Transverse colon (tissue), 4 donors: ENCODE results near the gene RTF2. TPM values are rescaled to one million over a fixed set of nuclear protein-coding genes. Genes with fewer than 3 reads are reported as not detected.
A peak's percentile ranks its signal among the peaks of the same experiment; 100 is the strongest.

ENCODE experiments used
- DNase-seq: peaks from one replicate; pipeline ENCODE4 v3.0.0-alpha.2; 2019
- H3K27ac ChIP-seq, 4 donors: fragments of 200-600 bp; sonication (generic); 2 replicates each; pipeline ENCODE4 v1.5.1; 2016 to 2018; ENCODE audit warnings: inconsistent platforms in 4 of 4
- H3K27me3 ChIP-seq: fragments of 200-600 bp; sonication (generic); 2 replicates; pipeline ENCODE4 v1.5.1; 2017; ENCODE audit warnings: inconsistent platforms
- H3K36me3 ChIP-seq, 4 donors: fragments of 200-600 bp; sonication (generic); 2 replicates each; pipeline ENCODE4 v1.5.1; 2017 to 2019; ENCODE audit warnings: inconsistent platforms in 4 of 4
- H3K4me1 ChIP-seq, 4 donors: fragments of 200-600 bp; sonication (generic); 2 replicates each; pipeline ENCODE4 v1.5.1; 2017 to 2020; ENCODE audit warnings: inconsistent platforms in 4 of 4
- H3K4me3 ChIP-seq, 4 donors: fragments of 200-600 bp; sonication (generic); 1 replicate in 1 of 4; 2 replicates in 3 of 4; pipeline versions ENCODE4 v1.5.1 to v1.6.1; 2017 to 2019; ENCODE audit warnings: inconsistent platforms in 4 of 4
- H3K9me3 ChIP-seq, 2 donors: fragments of 200-600 bp; sonication (generic); 2 replicates each; pipeline ENCODE4 v1.5.1; 2017 to 2019; ENCODE audit warnings: inconsistent platforms in 2 of 2
- CTCF ChIP-seq, 5 experiments: fragments of 200-600 bp in 3 of 5; fragments of 450-650 bp in 2 of 5; sonication (generic) in 3 of 5; IDR thresholded peaks; 1 replicate in 2 of 5; 2 replicates in 3 of 5; pipeline ENCODE4 v1.5.1; 2016 to 2017; ENCODE audit warnings: antibody characterized with exemption in 5 of 5, inconsistent platforms in 3 of 5, mild to moderate bottlenecking in 2 of 5, moderate library complexity in 1 of 5
- EP300 ChIP-seq: sonication (generic); formaldehyde crosslinking; IDR thresholded peaks from one replicate; pipeline ENCODE4 v1.6.1; 2017; ENCODE audit warnings: antibody characterized with exemption, low read depth
- POLR2A ChIP-seq: fragments of 450-650 bp; IDR thresholded peaks from one replicate; pipeline ENCODE4 v1.6.1; 2016; ENCODE audit warnings: antibody characterized with exemption, mild to moderate bottlenecking, moderate library complexity
- POLR2AphosphoS5 ChIP-seq, 3 donors: sonication (generic); formaldehyde crosslinking; IDR thresholded peaks; one replicate each; pipeline ENCODE4 v1.6.1; 2016; ENCODE audit warnings: antibody characterized with exemption in 3 of 3
- WGBS, 2 donors: methylation state at CpG; one replicate each; pipeline ENCODE4 v1.1.5; 2018; ENCODE audit warnings: low coverage in 1 of 2; 5-methylcytosine and 5-hydroxymethylcytosine counted together
- in situ Hi-C, 4 donors: fragments of 200-750 bp; cut with MboI; loops; one replicate each; pipeline versions ENCODE4 v1.15.0 to v1.15.1; 2017; ENCODE audit warnings: low sequenced_read_pairs in 3 of 4, low pct_ligation_motif_present in 1 of 4, low pct_unique_long_range_greater_than_20kb in 1 of 4
- intact Hi-C: fragments of 100-400 bp; cut with DNase I; formaldehyde crosslinking; loops from one replicate; pipeline ENCODE4 v1.15.1; 2023; ENCODE audit warnings: low total_unique reads
- total RNA-seq, 4 donors: library from RNA; depleted of rRNA; stranded (reverse); fragments of >200 nt; gene quantifications; one replicate each; pipeline ENCODE4 v1.1.0, GENCODE V29; 2016

The RTF2 gene
- 100 to 1,000 TPM in 1 of 4 donors, 10 to 100 TPM in 3; 49.5 to 130 (median 50.5) TPM for total RNA-seq

- Histone ChIP-seq H3K27ac (peak within 1 kb of the TSS; percentile 80 to 87 (median 87)), H3K4me3 (peak within 1 kb of the TSS; percentile 63 to 76 (median 68)), H3K27me3 (no peaks in the 10 kb centered on the region), H3K9me3 (no peaks in the 10 kb centered on the region), H3K4me1 (peaks cover 10 to 20% (median 10%) of the 10 kb centered on the region in 4 donors), H3K36me3 (peaks cover 0 to 6% (median 2%) of the 10 kb centered on the region in 4 donors)
- WGBS, 2 donors: 0% methylated on average over 6 to 50 of the region's 55 CpGs
- TF ChIP-seq EP300 (no peak), POLR2A (peak; percentile 70), POLR2AphosphoS5 (IDR thresholded peaks at IDR 0.05) (peak; percentile 80 to 89 (median 82)), CTCF (IDR thresholded peaks at IDR 0.05) (no peak)
- peak; percentile 96 for DNase-seq
- in situ Hi-C loops: loop anchor here in 1 of 4 donors (10.0 kb wide), 1 partner anchor 64 kb away; no protein-coding TSS in a partner anchor
- intact Hi-C loops: no loop called here
These were observed at the start of gene RTF2 for GRCh38 chr20:56468316-56469076. TSS of gene RTF2 (plus strand) at chr20:56468627. CDS start at chr20:56468698, 71 bp downstream.

- H3K4me3 ChIP-seq: no peak overlapping the region
- no peaks in the 10 kb centered on the region for H3K27me3 ChIP-seq
- DNase-seq: no peak
- TF ChIP-seq POLR2AphosphoS5 (IDR thresholded peaks at IDR 0.05) (no peak), POLR2A (no peak), EP300 (no peak), CTCF (IDR thresholded peaks at IDR 0.05) (no peak)
- in situ Hi-C loops (no loop called here), intact Hi-C loops (no loop called here)
- peak overlapping the region in 3 of 4 donors; percentile 55 to 69 (median 55) for H3K27ac ChIP-seq
- H3K9me3 ChIP-seq: no peaks in the 10 kb centered on the region
- H3K4me1 ChIP-seq: peaks cover 0 to 6% (median 0%) of the 10 kb centered on the region in 4 donors
- H3K36me3 ChIP-seq: no peaks in the 10 kb centered on the region
- WGBS, 2 donors: 78 to 86% methylated on average over 2 of the region's 2 CpGs
These were observed 48.4 kb upstream of the RTF2 start for GRCh38 chr20:56420028-56420427.

GRCh38 chr20:56420940-56421688, 47.3 kb upstream of the RTF2 start:
- in situ Hi-C loops: no loop called here
- Histone ChIP-seq H3K36me3 (no peaks in the 10 kb centered on the region), H3K9me3 (no peaks in the 10 kb centered on the region), H3K4me3 (no peak overlapping the region), H3K4me1 (peaks cover 0 to 6% (median 0%) of the 10 kb centered on the region in 4 donors), H3K27me3 (no peaks in the 10 kb centered on the region), H3K27ac (no peak overlapping the region)
- no peak for TF ChIP-seq POLR2AphosphoS5 (IDR thresholded peaks at IDR 0.05)
- TF ChIP-seq POLR2A: no peak
- no peak for TF ChIP-seq CTCF (IDR thresholded peaks at IDR 0.05)
- no peak for TF ChIP-seq EP300
- intact Hi-C loops: no loop called here
- 79 to 80% methylated on average over 8 to 11 of the region's 11 CpGs for WGBS, 2 donors
- DNase-seq: no peak
